MM.1S (cell line): ENCODE measurements around the gene ZNF280B.
"Not testable (repeated sequence)": the region's sequence is repeated elsewhere in the genome, so short reads cannot be mapped to it uniquely, and the experiment has no call there.

Source experiments
- DNase-seq: peaks from one replicate; pipeline ENCODE4 v3.0.0-alpha.2; 2015
- H2AFZ ChIP-seq: fragments of 300-600 bp; sonication (generic); 2 replicates; pipeline ENCODE4 v1.6.0; 2016; ENCODE audit warnings: antibody characterized with exemption, low read length
- H3F3A ChIP-seq: fragments of 300-600 bp; sonication (generic); 2 replicates; pipeline ENCODE4 v1.6.1; 2016; ENCODE audit warnings: mild to moderate bottlenecking, antibody characterized with exemption, low read length, moderate library complexity, mixed read lengths; ENCODE audit not compliant: insufficient read depth
- H3K27ac ChIP-seq: fragments of 300-600 bp; sonication (generic); 2 replicates; pipeline ENCODE4 v1.5.1; 2016; ENCODE audit warnings: mild to moderate bottlenecking, low read length
- H3K27me3 ChIP-seq: fragments of 300-600 bp; sonication (generic); replicated peaks from 2 replicates; pipeline ENCODE4 v1.6.0; 2016; ENCODE audit warnings: low read length; ENCODE audit not compliant: insufficient read depth
- H3K36me3 ChIP-seq: fragments of 300-600 bp; sonication (generic); replicated peaks from 2 replicates; pipeline ENCODE4 v1.6.1; 2016; ENCODE audit warnings: mild to moderate bottlenecking, low read length, mixed read lengths; ENCODE audit not compliant: insufficient read depth
- H3K4me1 ChIP-seq: fragments of 300-600 bp; sonication (generic); 2 replicates; pipeline ENCODE4 v1.6.1; 2016; ENCODE audit warnings: low read length, mixed read lengths
- H3K4me2 ChIP-seq: fragments of 300-600 bp; sonication (generic); 2 replicates; pipeline ENCODE4 v1.6.0; 2016; ENCODE audit warnings: low read depth, low read length
- H3K4me3 ChIP-seq: fragments of 300-600 bp; sonication (generic); 2 replicates; pipeline ENCODE4 v1.5.1; 2016; ENCODE audit warnings: low read length, mixed read lengths
- H3K79me2 ChIP-seq: fragments of 300-600 bp; sonication (generic); 2 replicates; pipeline ENCODE4 v1.6.1; 2016; ENCODE audit warnings: mixed run types, low read length, mixed read lengths
- H3K9ac ChIP-seq: fragments of 300-600 bp; sonication (generic); 2 replicates; pipeline ENCODE4 v1.6.1; 2016; ENCODE audit warnings: low read length, mixed read lengths
- H3K9me2 ChIP-seq: fragments of 300-600 bp; sonication (generic); replicated peaks from 2 replicates; pipeline ENCODE4 v1.6.1; 2016; ENCODE audit warnings: mild to moderate bottlenecking, low read length, mixed read lengths; ENCODE audit not compliant: insufficient read depth
- H3K9me3 ChIP-seq: fragments of 300-600 bp; sonication (generic); replicated peaks from 2 replicates; pipeline ENCODE4 v1.6.1; 2016; ENCODE audit warnings: mild to moderate bottlenecking, low read length, mixed read lengths; ENCODE audit not compliant: insufficient read depth
- H4K20me1 ChIP-seq: fragments of 300-600 bp; sonication (generic); 2 replicates; pipeline ENCODE4 v1.6.1; 2016; ENCODE audit warnings: mild to moderate bottlenecking, low read length, moderate library complexity, mixed read lengths; ENCODE audit not compliant: insufficient read depth
- CTCF ChIP-seq: fragments of 300-600 bp; sonication (generic); IDR thresholded peaks from 2 replicates; pipeline ENCODE4 v1.5.1; 2016; ENCODE audit warnings: antibody characterized with exemption, low read length, mixed read lengths
- EZH2 ChIP-seq: fragments of 300-600 bp; sonication (generic); optimal IDR thresholded peaks from 2 replicates; pipeline ENCODE3; 2017; ENCODE audit warnings: low read depth, mild to moderate bottlenecking, antibody characterized with exemption, low read length, mixed read lengths
- EZH2phosphoT487 ChIP-seq: fragments of 300-600 bp; sonication (generic); IDR thresholded peaks from 2 replicates; pipeline ENCODE4 v1.6.1; 2018; ENCODE audit warnings: antibody characterized with exemption, low read length

The ZNF280B gene

DNA sequence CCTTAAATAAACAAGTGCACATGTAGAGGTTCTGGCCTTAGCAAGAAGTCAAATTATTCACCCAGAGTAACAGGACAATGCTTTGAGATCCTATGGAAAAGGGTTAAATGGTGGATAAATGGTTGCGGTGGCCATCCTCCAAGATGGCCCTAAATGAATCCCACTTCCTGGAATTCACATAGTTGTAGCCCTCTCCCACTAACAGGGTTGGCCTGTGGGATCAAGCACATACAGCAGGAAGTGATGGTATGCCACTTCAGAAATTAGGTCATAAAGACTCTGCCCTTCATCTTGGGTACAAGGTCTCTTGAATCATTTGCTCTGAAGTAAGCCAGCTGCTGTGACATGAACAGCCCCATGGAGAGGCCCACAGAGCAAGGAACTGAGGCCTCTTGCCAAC is 1.8 kb downstream of the ZNF280B start:
- 0 out of 2 replicates have a peak, but pooled peaks cover 13% of the 10 kb centered on the region for H3K4me1 ChIP-seq
- no peaks in the 10 kb centered on the region for H3K79me2 ChIP-seq
- H3K4me2 ChIP-seq = no peak overlapping the region
- TF ChIP-seq CTCF (no peak), EZH2phosphoT487 (no peak), EZH2 (no peak)
- no peak overlapping the region for H3K9ac ChIP-seq
- H3K36me3 ChIP-seq = no peaks in the 10 kb centered on the region
- no peak overlapping the region for H3K4me3 ChIP-seq
- H4K20me1 ChIP-seq = no peaks in the 10 kb centered on the region
- no peaks in the 10 kb centered on the region for H3K9me2 ChIP-seq
- no peak overlapping the region for H2AFZ ChIP-seq
- H3K27me3 ChIP-seq = no peaks in the 10 kb centered on the region
- H3K27ac ChIP-seq = no peak overlapping the region
- DNase-seq = no peak
- H3F3A ChIP-seq = no peaks in the 10 kb centered on the region
- H3K9me3 ChIP-seq = no peaks in the 10 kb centered on the region

DNA sequence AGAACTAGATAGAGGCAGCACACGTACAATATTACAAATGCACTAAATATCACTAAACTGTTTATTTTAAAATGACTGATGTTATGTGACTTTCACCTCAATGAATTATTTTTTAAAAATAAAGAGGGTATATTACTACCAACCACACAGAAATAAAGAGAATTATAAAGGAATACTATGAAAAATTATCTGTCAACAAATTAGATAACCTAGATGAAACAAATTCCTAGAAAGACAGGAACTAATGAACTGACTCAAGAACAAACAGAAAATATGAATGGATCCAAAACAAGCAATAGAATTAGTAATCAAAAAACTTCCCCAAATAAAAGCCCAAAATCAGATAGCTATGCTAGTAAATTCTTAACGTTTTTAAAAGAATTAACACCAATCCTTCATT is 10.3 kb downstream of the ZNF280B start:
- no peaks in the 10 kb centered on the region for H3F3A ChIP-seq
- H3K4me3 ChIP-seq = no peak overlapping the region
- no peak overlapping the region for H3K27ac ChIP-seq
- DNase-seq = no peak
- H2AFZ ChIP-seq = no peak overlapping the region
- H3K4me2 ChIP-seq = no peak overlapping the region
- no peaks in the 10 kb centered on the region for H4K20me1 ChIP-seq
- no peaks in the 10 kb centered on the region for H3K36me3 ChIP-seq
- no peaks in the 10 kb centered on the region for H3K79me2 ChIP-seq
- H3K9me3 ChIP-seq = no peaks in the 10 kb centered on the region
- TF ChIP-seq EZH2phosphoT487 = no peak
- TF ChIP-seq CTCF = no peak
- no peak for TF ChIP-seq EZH2
- no peaks in the 10 kb centered on the region for H3K27me3 ChIP-seq
- no peaks in the 10 kb centered on the region for H3K4me1 ChIP-seq
- H3K9ac ChIP-seq = no peak overlapping the region
- no peaks in the 10 kb centered on the region for H3K9me2 ChIP-seq

- H3K9me2 ChIP-seq, H3K4me3 ChIP-seq, H3K36me3 ChIP-seq, H3K4me1 ChIP-seq, DNase-seq, H3F3A ChIP-seq, H3K9me3 ChIP-seq, H3K79me2 ChIP-seq, H2AFZ ChIP-seq, H3K4me2 ChIP-seq, H3K9ac ChIP-seq, H3K27me3 ChIP-seq, H4K20me1 ChIP-seq, H3K27ac ChIP-seq: not testable (repeated sequence)
Observed at GRCh38 chr22:22491589-22491988, 17.0 kb downstream of the ZNF280B start.

DNA sequence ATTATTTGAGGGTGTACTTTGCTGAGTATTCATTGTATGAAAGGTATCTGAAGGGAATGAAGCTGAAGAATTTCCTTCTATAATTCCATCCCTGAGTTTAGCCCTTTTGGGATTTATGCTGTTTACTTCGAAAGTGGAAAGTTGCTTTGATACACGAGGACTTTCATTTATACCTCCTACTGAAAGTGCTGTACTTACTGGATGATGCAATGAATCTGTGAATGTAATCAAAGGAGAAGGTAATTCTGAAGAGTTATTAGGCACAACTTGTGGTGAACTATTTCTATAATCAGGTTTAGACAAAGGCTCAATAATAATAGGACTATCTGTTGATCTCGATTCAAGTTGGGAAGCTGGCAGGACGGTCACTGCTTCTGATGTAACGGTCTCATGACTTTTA is 19.8 kb downstream of the ZNF280B start:
- Histone ChIP-seq H3K4me1 (no peaks in the 10 kb centered on the region), H3K9me3 (no peaks in the 10 kb centered on the region), H4K20me1 (no peaks in the 10 kb centered on the region), H3K36me3 (no peaks in the 10 kb centered on the region; the same call in 1 of the 2 replicates), H3K27me3 (no peaks in the 10 kb centered on the region), H2AFZ (no peak overlapping the region), H3K4me2 (no peak overlapping the region), H3F3A (no peaks in the 10 kb centered on the region), H3K9me2 (no peaks in the 10 kb centered on the region), H3K4me3 (no peak overlapping the region), H3K9ac (no peak overlapping the region), H3K27ac (no peak overlapping the region), H3K79me2 (no peaks in the 10 kb centered on the region)
- no peak for DNase-seq
- no peak for TF ChIP-seq CTCF
- TF ChIP-seq EZH2phosphoT487 = no peak
- no peak for TF ChIP-seq EZH2
